HG03342 (cell line): ENCODE measurements around the gene JAGN1.
"Not testable (repeated sequence)": the region's sequence is repeated elsewhere in the genome, so short reads cannot be mapped to it uniquely, and the experiment has no call there.

Experiments used
- ATAC-seq: cut with Tn5 transposase; IDR thresholded peaks from one replicate; pipeline ENCODE4 v1.9.1; 2021; ENCODE audit warnings: mild to moderate bottlenecking, moderate library complexity; ENCODE audit not compliant: unreplicated experiment

The JAGN1 gene

GRCh38 chr3:9866639-9867038, 23.8 kb upstream of the JAGN1 start:
- ATAC-seq, result no peak

- no peak for ATAC-seq
These were observed 23.3 kb upstream of the JAGN1 start for GRCh38 chr3:9867106-9867505.

- ATAC-seq, result no peak
These were observed 20.5 kb upstream of the JAGN1 start for GRCh38 chr3:9869955-9870354.

GRCh38 chr3:9870978-9871377, 19.4 kb upstream of the JAGN1 start:
- ATAC-seq, result no peak

DNA sequence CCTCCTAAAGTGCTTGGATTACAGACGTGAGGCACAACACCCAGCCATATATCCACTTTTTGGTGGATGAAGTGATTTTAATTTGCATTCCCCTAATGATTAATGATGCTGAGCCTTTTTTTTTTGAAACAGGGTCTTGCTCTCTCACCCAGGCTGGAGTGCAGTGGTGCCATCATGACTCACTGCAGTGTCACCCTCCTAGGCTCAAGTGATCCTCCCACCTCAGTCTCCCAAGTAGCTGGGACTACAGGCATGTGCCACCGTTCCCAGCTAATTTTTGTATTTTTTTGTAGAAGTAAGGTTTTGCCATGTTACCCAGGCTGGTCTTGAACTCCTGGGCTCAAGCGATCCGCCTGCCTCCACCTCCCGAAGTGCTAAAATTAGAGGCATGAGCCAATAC, 18.3 kb upstream of the JAGN1 start:
- ATAC-seq, result not testable (repeated sequence)

- no peak for ATAC-seq
These were observed 15.0 kb upstream of the JAGN1 start for GRCh38 chr3:9875448-9875847.

DNA sequence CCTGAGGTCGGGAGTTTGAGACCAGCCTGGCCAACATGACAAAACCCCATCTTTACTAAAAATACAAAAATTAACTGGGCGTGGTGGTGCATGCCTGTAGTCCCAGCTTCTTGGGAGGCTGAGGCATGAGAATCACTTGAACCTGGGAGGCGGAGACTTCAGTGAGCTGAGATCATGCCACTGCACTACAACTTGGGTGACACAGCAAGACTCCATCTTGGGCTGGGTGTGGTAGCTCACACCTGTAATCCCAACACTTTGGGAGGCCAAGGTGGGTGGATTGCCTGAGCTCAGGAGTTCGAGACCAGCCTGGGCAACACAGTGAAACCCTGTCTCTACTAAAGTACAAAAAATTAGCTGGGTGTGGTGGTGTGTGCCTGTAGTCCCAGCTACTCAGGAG, 14.2 kb upstream of the JAGN1 start:
- not testable (repeated sequence) for ATAC-seq

DNA sequence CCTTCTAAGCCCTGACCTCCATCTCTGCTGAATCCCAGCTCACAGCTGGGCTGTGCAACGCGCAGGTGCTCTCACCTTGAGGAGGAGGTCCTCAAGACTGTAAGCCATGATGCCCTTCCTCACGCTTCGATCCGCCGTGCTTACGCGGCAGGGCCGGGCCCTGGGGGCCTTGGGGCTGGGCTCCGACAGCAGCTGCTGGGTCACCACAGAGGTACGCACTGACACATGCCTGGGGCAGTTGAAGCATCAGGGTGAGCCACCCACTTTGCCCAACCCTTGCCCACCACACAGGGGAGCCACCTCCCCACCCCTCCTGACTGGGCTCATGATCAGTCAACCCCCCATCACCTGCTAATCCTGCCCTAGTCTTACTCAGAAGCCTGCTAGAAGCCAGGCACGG, 13.4 kb upstream of the JAGN1 start:
- no peak for ATAC-seq

GRCh38 chr3:9878700-9879099, 11.7 kb upstream of the JAGN1 start:
- no peak for ATAC-seq

- ATAC-seq, result no peak
These were observed 10.4 kb upstream of the JAGN1 start, which contains the start of gene CIDEC for GRCh38 chr3:9879830-9880549. TSS of gene CIDEC (minus strand) at chr3:9880253. CDS start at chr3:9878486, 1,767 bp downstream.

- ATAC-seq, result no peak
These were observed 9.0 kb upstream of the JAGN1 start for GRCh38 chr3:9881441-9881840.

DNA sequence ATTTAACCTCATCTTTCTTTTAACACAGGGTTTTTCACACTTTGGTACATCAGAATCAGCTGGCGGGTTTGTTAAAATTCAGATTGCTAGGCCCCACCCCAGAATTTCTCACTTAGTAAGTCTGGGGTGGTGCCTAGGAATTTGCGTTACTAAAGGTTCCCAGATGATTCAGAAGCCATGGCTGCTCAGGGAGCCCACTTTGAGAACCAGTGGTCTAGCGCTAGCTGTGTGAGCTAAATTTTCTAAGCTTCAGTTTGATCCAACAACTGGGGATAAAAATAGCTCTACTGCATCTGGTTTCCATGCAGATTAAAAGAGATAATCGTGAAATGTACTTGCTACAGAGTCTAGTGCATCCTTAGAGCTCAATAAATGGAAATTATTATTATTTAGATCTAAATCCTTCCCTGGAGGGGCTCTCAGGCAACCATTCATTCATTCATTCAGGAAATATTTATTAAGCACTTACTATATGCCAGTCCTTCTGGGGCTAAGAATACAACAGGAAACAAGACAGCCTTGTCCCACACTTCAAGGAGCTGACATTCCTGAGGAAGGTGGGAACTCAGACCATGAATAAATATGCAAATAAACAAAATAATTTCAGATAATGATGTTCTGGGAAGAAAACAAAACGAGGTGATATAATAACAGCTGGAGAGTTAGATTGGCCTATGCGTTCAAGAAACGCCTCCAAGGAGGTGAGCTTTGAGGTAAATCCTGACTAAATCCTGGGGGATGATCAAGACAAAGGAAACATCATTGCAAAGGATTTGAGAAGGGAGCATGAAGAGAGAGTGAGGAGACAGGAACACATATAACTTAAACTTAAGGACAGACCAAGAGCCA, 6.5 kb upstream of the JAGN1 start:
- ATAC-seq, result no peak

GRCh38 chr3:9884555-9885165, 5.8 kb upstream of the JAGN1 start:
- no peak for ATAC-seq

DNA sequence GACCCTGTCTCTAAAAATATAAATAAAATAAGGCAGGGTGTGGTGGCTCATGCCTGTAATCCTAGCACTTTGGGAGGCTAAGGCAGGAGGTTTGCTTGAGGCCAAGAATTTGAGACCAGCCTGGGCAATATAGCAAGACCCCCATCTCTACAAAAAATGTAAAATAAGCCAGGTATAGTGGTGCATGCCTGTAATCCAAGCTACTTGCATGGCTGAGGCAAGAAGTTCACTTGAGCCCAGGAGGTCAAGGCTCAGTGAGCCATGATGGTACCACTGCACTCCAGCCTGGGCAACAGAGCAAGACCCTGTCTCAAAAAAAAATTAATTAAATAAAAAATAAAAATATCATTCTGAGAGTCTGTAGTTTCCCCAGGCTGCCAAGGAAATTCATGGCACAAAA, 4.1 kb upstream of the JAGN1 start:
- no peak for ATAC-seq

GRCh38 chr3:9887480-9887879, 2.9 kb upstream of the JAGN1 start:
- no peak for ATAC-seq

DNA sequence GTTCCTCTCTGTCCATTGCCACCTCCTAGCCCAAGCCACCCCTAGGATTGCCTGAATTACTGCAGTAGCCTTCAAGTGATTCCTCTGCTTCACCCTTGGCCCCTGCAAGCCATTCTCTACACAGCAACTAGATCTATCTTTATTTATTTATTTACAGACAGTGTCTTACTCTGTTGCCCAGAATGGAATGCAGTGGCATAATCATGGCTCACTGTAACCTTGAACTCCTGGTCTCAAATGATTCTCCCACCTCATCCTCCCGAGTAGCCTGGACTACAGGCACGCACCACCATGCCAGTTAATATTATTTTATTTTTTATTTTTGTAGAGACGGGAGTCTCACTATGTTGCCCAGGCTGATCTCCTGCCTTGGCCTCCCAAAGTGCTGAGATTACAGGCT, 1.9 kb upstream of the JAGN1 start:
- ATAC-seq, result no peak

DNA sequence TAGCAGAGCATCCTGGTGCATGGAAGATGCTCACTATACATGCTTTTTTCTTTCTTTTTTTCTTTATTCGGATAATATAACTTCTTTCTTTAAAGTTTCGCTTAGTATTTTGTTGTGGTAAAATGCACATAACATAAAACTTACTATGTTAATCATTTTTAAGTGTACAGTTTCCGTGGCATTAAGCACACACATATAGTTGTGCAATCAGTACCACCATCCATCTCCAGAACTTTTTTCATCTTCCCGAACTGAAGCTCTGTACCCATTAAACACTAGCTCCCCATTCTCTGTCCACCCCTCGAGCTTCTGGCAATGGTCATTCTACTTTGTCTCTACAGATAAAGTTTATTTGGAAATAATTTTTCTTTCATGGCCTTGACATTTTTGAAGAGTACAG, 1.0 kb upstream of the JAGN1 start:
- no peak for ATAC-seq

DNA sequence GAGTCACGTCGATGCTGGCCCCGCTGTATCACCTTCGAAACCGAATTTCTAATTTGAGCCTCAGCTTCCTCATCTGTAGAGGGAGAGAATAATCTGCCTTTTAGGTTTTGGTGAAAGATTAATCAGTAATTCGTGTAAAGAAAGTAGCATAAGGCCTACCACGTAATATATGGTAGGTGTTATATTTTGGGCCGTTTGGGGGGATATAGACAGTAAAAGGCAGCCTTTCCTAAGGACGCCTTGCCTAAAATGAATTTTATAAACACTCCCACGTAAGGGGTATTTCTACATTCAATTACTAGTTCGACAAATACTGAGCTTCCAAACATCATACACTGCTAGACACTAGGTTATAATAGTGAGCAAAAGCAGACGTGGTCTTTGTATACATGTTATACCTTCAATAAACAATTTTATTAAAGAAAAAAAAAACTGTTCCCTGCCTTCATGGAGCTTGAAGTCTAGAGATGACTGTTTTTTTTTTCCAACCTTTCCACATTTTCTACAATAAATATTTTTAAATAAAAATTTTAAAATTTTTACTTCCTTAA, 737 bp downstream of the JAGN1 start:
- no peak for ATAC-seq

DNA sequence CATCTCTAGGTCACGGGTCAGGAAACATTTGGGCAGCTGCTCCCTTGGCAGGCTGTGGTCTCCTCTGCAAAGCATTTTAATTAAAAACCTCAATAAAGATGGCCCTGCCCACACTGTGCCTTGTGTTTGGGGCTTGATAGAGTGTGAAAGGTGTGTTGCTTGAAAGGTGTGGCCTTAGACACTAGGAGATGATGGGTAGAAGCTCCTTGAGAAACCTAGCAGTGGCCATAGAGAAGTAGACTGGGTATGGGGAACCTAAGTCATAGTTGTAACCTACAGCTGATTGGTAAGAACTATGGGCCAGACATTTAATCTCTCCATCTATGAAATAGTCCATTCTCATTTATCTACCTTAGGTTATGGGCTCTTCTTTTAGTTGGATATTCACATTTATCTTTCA, 3.3 kb downstream of the JAGN1 start:
- no peak for ATAC-seq

- ATAC-seq, result not testable (repeated sequence)
These were observed 5.3 kb downstream of the JAGN1 start for GRCh38 chr3:9895715-9896114.

DNA sequence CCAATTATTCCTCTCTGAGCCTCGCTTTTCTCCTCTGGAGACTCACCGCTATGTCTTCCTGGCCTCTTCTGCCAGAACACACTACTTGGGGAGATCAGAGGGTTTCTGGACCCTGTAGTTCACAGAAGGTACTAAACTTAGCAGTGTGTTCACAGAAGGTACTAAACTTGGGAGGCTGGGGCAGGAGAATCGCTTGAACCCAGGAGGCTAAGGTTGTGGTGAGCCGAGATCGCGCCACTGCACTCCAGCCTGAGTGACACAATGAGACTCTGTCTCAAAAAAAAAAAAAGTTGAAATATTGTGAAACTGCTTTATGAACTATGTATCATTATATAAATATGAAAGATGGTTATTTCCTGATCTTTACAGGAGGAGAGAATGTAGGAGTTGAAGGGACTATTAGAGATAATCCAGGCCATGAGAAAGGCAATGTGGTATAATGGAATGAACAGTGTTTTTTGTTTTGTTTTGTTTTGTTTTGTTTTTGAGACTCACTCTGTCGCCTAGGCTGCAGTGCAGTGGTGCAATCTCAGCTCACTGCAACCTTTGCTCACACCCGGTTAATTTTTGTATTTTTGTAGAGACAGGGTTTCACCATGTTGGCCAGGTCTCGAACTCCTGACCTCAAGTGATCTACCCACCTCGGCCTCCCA, 6.5 kb downstream of the JAGN1 start:
- ATAC-seq, result not testable (repeated sequence)
